ENCODE measurements around the gene CLK3. TPM values are rescaled to one million over a fixed set of nuclear protein-coding genes. Genes with fewer than 3 reads are reported as not detected.

CLK3 gene
- total RNA-seq, 2 experiments from 2014 or later, result 130 to 175 TPM

DNA sequence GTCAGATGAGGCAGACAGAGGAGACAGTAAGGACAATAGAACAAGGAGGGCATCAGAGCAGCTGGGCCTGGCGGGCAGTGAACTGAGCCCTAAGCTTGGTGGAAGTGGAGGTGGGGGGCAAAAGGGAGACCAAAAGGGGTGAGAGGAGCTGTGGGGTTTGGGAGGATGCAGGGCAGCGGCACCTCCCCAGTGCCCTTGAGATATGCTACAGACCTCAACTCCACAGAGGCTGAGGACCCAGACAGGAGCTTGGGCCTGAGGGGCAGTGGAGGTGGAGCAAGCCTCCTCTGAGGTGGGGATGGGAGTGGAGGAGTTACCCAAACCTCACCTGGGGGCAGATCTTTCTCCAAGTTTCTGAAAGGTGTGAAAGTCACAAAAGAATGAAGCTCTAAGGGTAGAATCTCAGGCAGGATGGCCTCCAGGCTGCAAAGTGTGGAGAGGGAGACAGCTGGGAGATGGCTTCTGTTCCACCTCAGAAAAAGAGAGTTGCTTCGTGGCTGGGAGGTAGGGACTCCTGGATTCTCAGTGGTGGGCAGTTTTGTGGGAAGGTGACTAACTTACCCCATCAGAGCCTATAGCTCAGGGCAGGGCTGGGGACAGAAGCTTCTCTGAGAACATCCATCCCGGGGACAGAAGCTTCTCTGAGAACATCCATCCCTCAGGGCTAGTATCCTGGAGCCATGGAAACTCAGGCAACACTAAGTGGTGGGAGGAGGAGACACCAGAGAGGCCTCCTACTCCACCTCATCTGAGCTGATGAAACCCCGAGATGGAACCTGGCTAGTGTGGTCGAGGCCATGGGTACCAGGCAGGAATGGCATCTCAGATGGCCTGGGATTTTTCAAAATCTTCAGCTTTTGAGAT is 2.3 kb upstream of the CLK3 start:
- Mint-ChIP-seq H3K4me3 (peak overlapping the region; percentile 93), H3K4me1 (peaks cover 24% of the 10 kb centered on the region), H3K27ac (no peak overlapping the region), H3K9me3 (ENCODE audit: low read depth) (no peaks in the 10 kb centered on the region), H3K27me3 (no peaks in the 10 kb centered on the region), H3K36me3 (ENCODE audit: low read depth) (peaks cover 15% of the 10 kb centered on the region)
- intact Hi-C loops (cut with DNase I, micrococcal nuclease), result loop anchor here in 1 of 2 experiments (10.0 kb wide), 1 partner anchor 1031 kb away; the partner anchor contains the start of genes IMP3 and SNX33
- DNase-seq (no peak), ATAC-seq (no peak)
- ChIA-PET CTCF (interaction anchor here (0.6 to 4.0 kb wide), 10 partner anchors 9 to 626 kb away, joined by 3 to 13 read pairs (median 4); partner anchors contain the start of gene ARID3B), POLR2A (interaction anchor here (0.6 to 2.9 kb wide), 4 partner anchors 13 to 296 kb away, joined by 4 to 17 read pairs (median 8); no protein-coding TSS in a partner anchor)

DNA sequence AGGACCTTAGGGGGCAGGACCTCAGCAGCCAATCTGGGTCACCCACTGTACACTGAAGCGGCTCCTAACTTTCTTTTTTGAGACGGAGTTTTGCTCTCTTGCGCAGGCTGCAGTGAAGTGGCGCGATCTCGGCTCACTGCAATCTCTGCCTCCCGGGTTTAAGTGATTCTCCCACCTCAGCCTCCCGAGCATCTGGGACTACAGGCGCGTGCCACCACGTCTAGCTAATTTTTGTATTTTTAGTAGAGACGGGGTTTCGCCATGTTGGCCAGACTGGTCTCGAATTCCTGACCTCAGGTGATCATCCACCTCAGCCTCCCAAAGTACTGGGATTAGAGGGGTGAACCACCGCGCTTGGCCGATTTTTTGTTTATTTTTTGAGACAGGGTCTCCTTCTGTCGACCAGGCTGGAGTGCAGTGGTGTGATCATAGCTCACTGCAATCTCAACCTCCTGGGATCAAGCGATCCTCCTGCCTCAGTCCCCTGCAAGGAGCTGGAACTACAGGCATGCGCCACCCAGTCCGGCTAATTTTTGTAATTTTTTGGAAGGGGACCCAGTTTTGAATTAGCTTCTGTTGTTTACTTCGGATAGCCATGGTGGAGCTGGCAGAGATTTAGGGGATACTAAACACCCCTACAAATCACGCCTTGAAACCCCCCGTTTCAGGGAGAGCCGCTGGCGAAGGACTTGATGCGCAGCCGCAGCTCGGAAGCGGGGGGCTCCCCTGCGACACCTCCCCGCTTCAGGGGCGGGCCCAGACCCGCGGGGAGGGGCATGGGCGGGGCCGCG is 1.5 kb upstream of the CLK3 start:
- peaks cover 32% of the 10 kb centered on the region for H3K4me1 Mint-ChIP-seq
- peak overlapping the region; percentile 13 for H3K27ac Mint-ChIP-seq
- no peaks in the 10 kb centered on the region for H3K27me3 Mint-ChIP-seq
- H3K9me3 Mint-ChIP-seq (ENCODE audit: low read depth), result no peaks in the 10 kb centered on the region
- peaks cover 17% of the 10 kb centered on the region for H3K36me3 Mint-ChIP-seq (ENCODE audit: low read depth)
- intact Hi-C loops (cut with DNase I, micrococcal nuclease), result loop anchor here (1.0 to 10.0 kb wide), 7 partner anchors 16 to 1031 kb away; partner anchors contain the start of genes IMP3 (in 1 of the 2), PPCDC (in 1 of the 2), SNX33 (in 1 of the 2) and STOML1 (in 1 of the 2)
- ATAC-seq (no peak), DNase-seq (no peak)
- ChIA-PET POLR2A (interaction anchor here (0.6 to 2.9 kb wide), 6 partner anchors 13 to 295 kb away, joined by 3 to 13 read pairs (median 4); no protein-coding TSS in a partner anchor), CTCF (interaction anchor here (0.5 to 4.0 kb wide), 13 partner anchors 10 to 873 kb away, joined by 3 to 13 read pairs (median 4); partner anchors contain the start of genes ARID3B and UBL7)
- H3K4me3 Mint-ChIP-seq, result peak overlapping the region; percentile 93

DNA sequence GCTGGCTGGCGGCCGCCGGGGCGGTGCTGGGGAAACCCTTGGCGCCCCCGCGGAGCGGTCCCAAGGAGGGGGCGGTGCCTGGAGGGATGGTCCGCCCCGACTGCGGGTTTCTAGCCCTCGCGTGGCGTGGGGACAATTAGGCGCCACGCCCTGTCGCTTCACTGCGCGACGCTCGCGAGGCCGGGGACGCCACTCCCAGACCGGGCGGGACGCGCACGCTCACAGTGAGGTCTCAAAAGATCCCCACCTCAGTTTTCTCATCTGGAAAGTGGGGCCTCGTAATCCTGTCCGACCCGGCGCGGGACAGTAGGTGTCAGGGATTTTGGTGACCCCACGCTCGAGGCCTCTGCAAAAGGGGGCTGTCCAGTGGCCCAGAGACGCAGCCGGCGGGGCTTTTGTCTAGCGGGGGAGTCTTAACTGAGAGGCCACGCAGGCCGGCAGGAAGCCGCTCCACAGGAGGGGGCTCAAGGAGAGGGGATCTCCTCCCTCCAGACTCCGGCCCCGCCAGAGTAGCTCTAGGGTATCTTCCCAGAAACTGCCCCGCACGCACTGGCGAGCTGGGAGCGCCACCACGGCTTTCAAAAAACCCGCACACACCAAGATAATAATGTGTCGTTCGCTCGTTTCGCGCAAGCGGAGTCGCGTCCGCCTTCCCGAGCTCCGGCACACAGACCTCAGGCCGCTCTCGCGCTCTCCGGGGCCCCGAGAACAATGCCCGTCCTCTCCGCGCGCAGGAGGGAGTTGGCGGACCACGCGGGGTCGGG is 710 bp upstream of the CLK3 start:
- ATAC-seq (peak; percentile 61), DNase-seq (peak; percentile 92)
- ChIA-PET POLR2A (interaction anchor here (1.0 to 2.9 kb wide), 5 partner anchors 16 to 172 kb away, joined by 3 to 13 read pairs (median 4); partner anchors contain the start of gene ARID3B), CTCF (interaction anchor here (0.7 to 13.6 kb wide), 9 partner anchors 16 to 872 kb away, joined by 3 to 170 read pairs (median 4); partner anchors contain the start of genes ARID3B and UBL7)
- peak overlapping the region; percentile 93 for H3K4me3 Mint-ChIP-seq
- peaks cover 36% of the 10 kb centered on the region for H3K4me1 Mint-ChIP-seq
- H3K9me3 Mint-ChIP-seq (ENCODE audit: low read depth), result no peaks in the 10 kb centered on the region
- peak overlapping the region; percentile 95 for H3K27ac Mint-ChIP-seq
- peaks cover 22% of the 10 kb centered on the region for H3K36me3 Mint-ChIP-seq (ENCODE audit: low read depth)
- intact Hi-C loops (cut with DNase I, micrococcal nuclease), result loop anchor here (1.0 to 10.0 kb wide), 21 partner anchors 17 to 1287 kb away; partner anchors contain the start of genes UBL7 (in 2 of the 2), ARID3B (in 1 of the 2), COX5A (in 1 of the 2) and EDC3 (in 1 of the 2)
- H3K27me3 Mint-ChIP-seq, result no peaks in the 10 kb centered on the region

DNA sequence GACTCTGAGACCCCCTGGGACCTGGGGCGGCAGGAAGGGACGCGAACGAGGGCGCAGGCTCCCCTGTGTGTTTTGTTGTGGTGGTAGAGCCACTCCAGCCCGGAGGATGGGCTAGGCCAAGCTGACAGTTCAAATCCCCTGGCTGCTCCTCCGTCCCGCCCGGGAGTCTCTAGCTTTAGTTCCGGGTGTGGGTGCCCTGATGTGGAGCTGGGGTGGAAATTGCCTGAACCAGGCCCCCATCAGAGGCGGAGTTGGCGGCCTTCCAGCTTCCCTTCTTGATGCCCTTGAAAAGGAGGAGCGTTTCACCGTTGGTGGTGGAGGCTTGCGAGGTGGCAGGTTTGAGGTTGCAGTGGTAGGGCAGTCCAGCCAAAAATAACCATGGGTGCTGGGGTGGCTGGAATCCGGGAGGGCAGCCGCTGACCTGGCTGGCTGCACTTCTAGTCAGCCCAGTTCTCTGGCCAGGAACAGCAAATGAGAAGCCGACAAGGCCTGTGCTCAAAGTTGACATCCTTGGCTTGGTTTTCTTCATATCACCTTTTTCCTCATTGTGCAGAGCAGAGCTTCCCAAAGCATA is 817 bp downstream of the CLK3 start:
- H3K4me1 Mint-ChIP-seq, result peaks cover 48% of the 10 kb centered on the region
- H3K27me3 Mint-ChIP-seq, result no peaks in the 10 kb centered on the region
- ATAC-seq (no peak), DNase-seq (peak; percentile 83)
- intact Hi-C loops (cut with DNase I, micrococcal nuclease), result loop anchor here in 1 of 2 experiments (5.0 to 10.0 kb wide), 3 partner anchors 286 to 1286 kb away; partner anchors contain the start of genes FBXO22, IMP3 and SNX33
- peak overlapping the region; percentile 92 for H3K27ac Mint-ChIP-seq
- H3K9me3 Mint-ChIP-seq (ENCODE audit: low read depth), result no peaks in the 10 kb centered on the region
- ChIA-PET CTCF (interaction anchor here (0.5 to 13.6 kb wide), 14 partner anchors 10 to 407 kb away, joined by 3 to 170 read pairs (median 4); partner anchors contain the start of genes CSK and UBL7), POLR2A (interaction anchor here (1.7 kb wide), 2 partner anchors 76 to 168 kb away, joined by 4 to 8 read pairs; partner anchors contain the start of gene ARID3B)
- H3K4me3 Mint-ChIP-seq, result peak overlapping the region; percentile 93
- peaks cover 36% of the 10 kb centered on the region for H3K36me3 Mint-ChIP-seq (ENCODE audit: low read depth)

DNA sequence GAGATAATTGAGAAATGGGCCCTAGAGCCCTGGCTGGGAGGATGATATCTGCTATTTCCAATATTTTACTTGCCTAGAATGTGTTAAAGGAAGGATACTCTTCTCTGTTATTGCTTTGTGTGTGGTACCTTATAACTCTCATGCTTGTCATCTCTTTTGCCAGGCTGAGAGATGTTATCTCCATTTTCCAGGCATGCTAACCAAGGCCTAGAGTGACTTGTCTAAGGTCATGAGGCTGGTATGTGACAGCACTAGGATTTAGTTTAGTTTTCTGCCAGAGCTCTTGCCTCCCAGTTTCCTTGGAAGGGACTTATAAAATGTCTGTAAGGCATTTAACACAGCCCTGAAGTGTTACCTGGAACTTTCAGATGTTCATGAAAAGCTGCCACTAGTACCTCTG is 1.4 kb downstream of the CLK3 start:
- peak overlapping the region; percentile 92 for H3K27ac Mint-ChIP-seq
- H3K36me3 Mint-ChIP-seq (ENCODE audit: low read depth), result peaks cover 41% of the 10 kb centered on the region
- H3K9me3 Mint-ChIP-seq (ENCODE audit: low read depth), result no peaks in the 10 kb centered on the region
- ATAC-seq (no peak), DNase-seq (no peak)
- ChIA-PET CTCF (interaction anchor here (0.6 to 13.6 kb wide), 17 partner anchors 10 to 1010 kb away, joined by 3 to 170 read pairs (median 5); partner anchors contain the start of genes CSK, PPCDC and UBL7), POLR2A (interaction anchor here (1.4 to 1.7 kb wide), 2 partner anchors 167 to 238 kb away, joined by 3 to 4 read pairs; no protein-coding TSS in a partner anchor)
- intact Hi-C loops (cut with DNase I, micrococcal nuclease), result loop anchor here in 1 of 2 experiments (5.0 to 10.0 kb wide), 3 partner anchors 285 to 1285 kb away; partner anchors contain the start of genes FBXO22, IMP3 and SNX33
- peak overlapping the region; percentile 93 for H3K4me3 Mint-ChIP-seq
- no peaks in the 10 kb centered on the region for H3K27me3 Mint-ChIP-seq
- peaks cover 48% of the 10 kb centered on the region for H3K4me1 Mint-ChIP-seq

DNA sequence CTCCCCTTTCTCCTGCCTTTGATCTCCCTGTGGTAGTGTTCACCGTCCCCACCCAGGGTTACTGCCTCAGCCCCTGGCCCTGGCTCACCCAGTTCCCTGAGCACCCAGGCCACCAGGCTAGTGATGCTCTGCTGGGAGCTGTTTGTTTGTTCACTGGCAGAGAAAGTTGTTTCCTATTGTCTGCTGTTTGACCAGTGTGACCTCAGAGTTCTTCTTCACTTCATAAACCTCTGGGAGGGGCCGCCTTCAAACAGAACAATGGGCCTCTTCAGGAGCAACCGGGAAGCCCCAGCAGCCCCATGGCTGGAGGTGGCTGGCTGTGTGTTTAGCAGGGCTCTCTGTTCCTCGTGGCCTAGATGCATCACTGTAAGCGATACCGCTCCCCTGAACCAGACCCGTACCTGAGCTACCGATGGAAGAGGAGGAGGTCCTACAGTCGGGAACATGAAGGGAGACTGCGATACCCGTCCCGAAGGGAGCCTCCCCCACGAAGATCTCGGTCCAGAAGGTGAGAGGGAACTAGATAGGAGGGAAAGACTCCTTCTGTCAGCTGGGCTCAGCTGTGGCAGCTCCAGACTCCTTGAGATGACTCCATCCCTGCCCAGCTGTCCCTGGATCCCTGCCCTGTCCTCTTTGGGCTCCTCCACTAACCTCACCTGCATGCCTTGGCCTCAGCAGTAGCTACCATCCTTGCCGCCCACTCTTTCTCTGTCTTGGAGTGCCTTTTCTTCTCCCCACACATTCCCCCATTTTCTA is 3.4 kb downstream of the CLK3 start:
- ATAC-seq, result no peak
- peaks cover 49% of the 10 kb centered on the region for H3K4me1 Mint-ChIP-seq
- no peaks in the 10 kb centered on the region for H3K9me3 Mint-ChIP-seq (ENCODE audit: low read depth)
- peak overlapping the region; percentile 71 for H3K27ac Mint-ChIP-seq
- H3K4me3 Mint-ChIP-seq, result no peak overlapping the region
- CTCF ChIA-PET, result interaction anchor here (0.5 to 13.6 kb wide), 10 partner anchors 15 to 283 kb away, joined by 3 to 170 read pairs (median 4); partner anchors contain the start of gene CSK
- intact Hi-C loops (cut with DNase I, micrococcal nuclease), result loop anchor here in 1 of 2 experiments (5.0 to 10.0 kb wide), 3 partner anchors 283 to 1283 kb away; partner anchors contain the start of genes FBXO22, IMP3 and SNX33
- H3K36me3 Mint-ChIP-seq (ENCODE audit: low read depth), result peaks cover 56% of the 10 kb centered on the region
- DNase-seq, result no peak
- POLR2A ChIA-PET, result no interaction called here
- H3K27me3 Mint-ChIP-seq, result no peaks in the 10 kb centered on the region

DNA sequence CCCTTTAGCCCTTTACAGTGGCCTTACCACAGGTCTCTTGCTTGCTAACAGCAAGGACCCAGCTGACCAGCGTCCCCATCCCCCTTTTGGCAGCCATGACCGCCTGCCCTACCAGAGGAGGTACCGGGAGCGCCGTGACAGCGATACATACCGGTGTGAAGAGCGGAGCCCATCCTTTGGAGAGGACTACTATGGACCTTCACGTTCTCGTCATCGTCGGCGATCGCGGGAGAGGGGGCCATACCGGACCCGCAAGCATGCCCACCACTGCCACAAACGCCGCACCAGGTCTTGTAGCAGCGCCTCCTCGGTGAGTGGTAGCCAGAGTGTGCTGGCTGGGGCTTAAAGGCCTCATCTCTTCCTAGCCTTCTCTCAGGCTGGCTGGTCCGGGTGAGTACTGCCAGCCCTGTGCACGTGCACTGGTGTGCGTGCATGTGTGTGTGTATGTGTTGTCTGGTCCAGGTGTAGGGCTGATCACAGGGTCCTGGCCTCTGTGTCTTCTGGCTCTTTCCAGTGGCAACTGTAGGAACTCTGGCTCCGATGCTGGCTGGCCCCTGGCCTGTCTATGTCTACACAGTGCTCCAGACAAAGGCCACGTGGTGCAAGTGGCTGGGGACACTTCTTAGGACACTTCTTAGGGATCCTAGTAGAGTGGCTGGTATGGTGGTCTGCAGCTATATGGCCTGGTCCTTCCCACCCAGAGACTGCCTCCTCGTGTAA is 4.4 kb downstream of the CLK3 start:
- peaks cover 46% of the 10 kb centered on the region for H3K4me1 Mint-ChIP-seq
- H3K27me3 Mint-ChIP-seq, result no peaks in the 10 kb centered on the region
- ATAC-seq (no peak), DNase-seq (no peak)
- no peak overlapping the region for H3K4me3 Mint-ChIP-seq
- intact Hi-C loops (cut with DNase I, micrococcal nuclease), result loop anchor here in 1 of 2 experiments (5.0 to 10.0 kb wide), 3 partner anchors 282 to 1282 kb away; partner anchors contain the start of genes FBXO22, IMP3 and SNX33
- ChIA-PET CTCF (interaction anchor here (1.7 to 13.6 kb wide), 3 partner anchors 14 to 150 kb away, joined by 4 to 170 read pairs (median 59); no protein-coding TSS in a partner anchor), POLR2A (no interaction called here)
- H3K36me3 Mint-ChIP-seq (ENCODE audit: low read depth), result peaks cover 67% of the 10 kb centered on the region
- no peaks in the 10 kb centered on the region for H3K9me3 Mint-ChIP-seq (ENCODE audit: low read depth)
- peak overlapping the region; percentile 51 for H3K27ac Mint-ChIP-seq

DNA sequence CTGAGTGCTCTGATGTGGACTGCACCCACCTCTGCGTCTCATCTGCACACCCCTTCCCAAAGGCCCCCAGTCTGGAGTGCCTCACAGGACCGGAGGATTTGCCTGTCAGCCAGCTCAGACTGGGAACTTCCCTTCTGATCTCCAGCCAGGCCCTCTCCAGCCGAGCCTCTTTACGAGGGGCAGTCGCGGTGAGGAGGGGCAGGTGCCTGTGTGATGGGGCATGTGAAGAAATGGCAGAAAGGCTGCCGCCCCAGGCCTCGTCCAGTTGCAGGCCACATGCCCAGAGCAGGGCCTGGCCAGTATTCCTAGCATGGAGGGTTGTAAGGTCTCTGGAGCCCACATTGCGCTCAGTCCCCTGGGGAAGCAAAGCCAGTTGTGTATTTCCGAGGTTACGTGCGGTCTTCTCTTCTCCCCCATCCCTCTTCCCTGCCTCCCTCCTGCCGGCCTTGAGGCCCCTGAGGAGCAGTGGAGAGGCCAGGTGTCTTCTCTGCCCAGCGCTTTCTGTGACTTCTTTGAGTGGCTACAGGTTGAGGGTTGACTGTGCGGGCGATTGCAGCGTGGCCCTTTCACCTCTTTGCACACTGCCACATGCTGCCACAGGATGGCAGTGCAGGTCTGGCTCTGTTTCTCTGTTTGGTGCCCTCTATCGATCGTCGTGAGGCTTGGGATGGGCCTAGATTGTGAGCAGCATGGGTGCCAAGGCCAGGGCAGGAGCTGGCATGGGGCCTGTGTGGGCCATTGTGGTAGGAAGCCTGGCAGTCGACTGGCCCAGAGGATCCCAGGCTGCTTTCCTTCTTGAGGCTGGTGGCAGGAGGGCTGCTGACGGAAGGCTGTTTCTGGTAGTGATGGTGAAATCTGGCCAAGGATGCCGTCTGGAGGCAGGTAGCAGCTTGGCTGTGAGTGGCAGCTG is 5.3 kb downstream of the CLK3 start:
- DNase-seq, result peak; percentile 90
- H3K9me3 Mint-ChIP-seq (ENCODE audit: low read depth), result no peaks in the 10 kb centered on the region
- CTCF ChIA-PET, result interaction anchor here (0.5 to 13.6 kb wide), 29 partner anchors 10 to 329 kb away, joined by 3 to 170 read pairs (median 4); no protein-coding TSS in a partner anchor
- no peak overlapping the region for H3K4me3 Mint-ChIP-seq
- H3K27ac Mint-ChIP-seq, result peak overlapping the region; percentile 80
- ATAC-seq, result peak; percentile 97
- POLR2A ChIA-PET, result no interaction called here
- no peaks in the 10 kb centered on the region for H3K27me3 Mint-ChIP-seq
- peaks cover 46% of the 10 kb centered on the region for H3K4me1 Mint-ChIP-seq
- peaks cover 72% of the 10 kb centered on the region for H3K36me3 Mint-ChIP-seq (ENCODE audit: low read depth)
- intact Hi-C loops (cut with DNase I, micrococcal nuclease), result loop anchor here in 1 of 2 experiments (1.0 kb wide), 2 partner anchors 148 to 247 kb away; no protein-coding TSS in a partner anchor

Data from activated CD4-positive, alpha-beta T cell treated with anti-CD3 and anti-CD28 coated beads for 36 hours (primary cell).